CD4-positive, alpha-beta memory T cell (primary cell): ENCODE data around the gene F13B. TPM values are rescaled to one million over a fixed set of nuclear protein-coding genes. Genes with fewer than 3 reads are reported as not detected.
"Not testable (repeated sequence)": the region's sequence is repeated elsewhere in the genome, so short reads cannot be mapped to it uniquely, and the experiment has no call there.

Source experiments
- CTCF ChIA-PET: fragments of 350-600 bp; sonication (Branson Sonifier 250); formaldehyde crosslinking; loops from one replicate; lab custom pipeline; 2021; ENCODE audit warnings: inconsistent platforms; ENCODE audit not compliant: partially characterized antibody; lab: Charles Lee
- POLR2A ChIA-PET: fragments of 350-600 bp; sonication (Branson Sonifier 250); formaldehyde crosslinking; loops from one replicate; lab custom pipeline; 2021; ENCODE audit not compliant: partially characterized antibody; lab: Charles Lee
- DNase-seq, 5 donors: peaks; one replicate each; pipeline versions ENCODE4 v3.0.0 to v3.0.0-alpha.2; 2020 to 2022; ENCODE audit warnings: mixed read lengths in 1 of 5
- H3K27ac ChIP-seq: one replicate; pipeline ENCODE4 v1.7.0; 2013; ENCODE audit warnings: low read depth, low read length
- H3K27me3 ChIP-seq: 2 replicates; pipeline ENCODE4 v1.7.0; 2013; ENCODE audit warnings: mild to moderate bottlenecking, low read length, moderate library complexity; ENCODE audit not compliant: insufficient read depth
- H3K36me3 ChIP-seq: 2 replicates; pipeline ENCODE4 v1.7.0; 2013; ENCODE audit warnings: mild to moderate bottlenecking, low read length, moderate library complexity; ENCODE audit not compliant: insufficient read depth
- H3K4me1 ChIP-seq: 2 replicates; pipeline ENCODE4 v1.7.0; 2013; ENCODE audit warnings: mild to moderate bottlenecking, low read length, moderate library complexity; ENCODE audit not compliant: insufficient read depth
- H3K4me3 ChIP-seq, 2 donors: one replicate each; pipeline ENCODE4 v1.7.0; 2013; ENCODE audit warnings: low read length in 2 of 2, mild to moderate bottlenecking in 1 of 2
- H3K9me3 ChIP-seq, 2 donors: one replicate each; pipeline ENCODE4 v1.7.0; 2013; ENCODE audit warnings: low read length in 2 of 2, control low read depth in 1 of 2; ENCODE audit not compliant: control insufficient read depth in 1 of 2
- H3K27ac Mint-ChIP-seq, 7 donors: one replicate each; pipeline ENCODE4 v1.8.0; 2020 to 2021; ENCODE audit warnings: mixed read lengths in 7 of 7, mild to moderate bottlenecking in 6 of 7, inconsistent platforms in 3 of 7, moderate library complexity in 3 of 7
- H3K27me3 Mint-ChIP-seq, 2 donors: one replicate each; pipeline ENCODE4 v1.8.0; 2020 to 2021; ENCODE audit warnings: mixed read lengths in 2 of 2
- H3K36me3 Mint-ChIP-seq, 2 donors: one replicate each; pipeline ENCODE4 v1.8.0; 2020 to 2021; ENCODE audit warnings: mixed read lengths in 2 of 2, inconsistent platforms in 1 of 2, mild to moderate bottlenecking in 1 of 2
- H3K4me1 Mint-ChIP-seq, 4 donors: one replicate each; pipeline ENCODE4 v1.8.0; 2020 to 2021; ENCODE audit warnings: mixed read lengths in 4 of 4, mild to moderate bottlenecking in 1 of 4
- H3K4me3 Mint-ChIP-seq, 8 donors: one replicate each; pipeline ENCODE4 v1.8.0; 2020 to 2021; ENCODE audit warnings: mixed read lengths in 8 of 8, mild to moderate bottlenecking in 7 of 8, moderate library complexity in 6 of 8, inconsistent platforms in 3 of 8
- H3K9me3 Mint-ChIP-seq, 8 donors: one replicate each; pipeline ENCODE4 v1.8.0; 2020 to 2021; ENCODE audit warnings: mixed read lengths in 8 of 8, mild to moderate bottlenecking in 5 of 8, inconsistent platforms in 3 of 8, moderate library complexity in 1 of 8
- intact Hi-C: fragments of 100-400 bp; cut with micrococcal nuclease; formaldehyde crosslinking; loops from one replicate; pipeline ENCODE4 v1.15.1; 2023
- polyA plus RNA-seq, 2 donors: library from polyadenylated mRNA; unstranded; fragments of 300-500 nt; fragmentation: Illumina TruSeq; gene quantifications; one replicate each; pipeline ENCODE4 v1.2.3, GENCODE V29; 2021
- total RNA-seq, 2 experiments: library from RNA; stranded (reverse); gene quantifications; one replicate each; pipeline ENCODE4 v1.2.3, GENCODE V29; 2021

Gene F13B
- total and polyA plus RNA-seq, 4 experiments from 2014 or later: not detected

DNA sequence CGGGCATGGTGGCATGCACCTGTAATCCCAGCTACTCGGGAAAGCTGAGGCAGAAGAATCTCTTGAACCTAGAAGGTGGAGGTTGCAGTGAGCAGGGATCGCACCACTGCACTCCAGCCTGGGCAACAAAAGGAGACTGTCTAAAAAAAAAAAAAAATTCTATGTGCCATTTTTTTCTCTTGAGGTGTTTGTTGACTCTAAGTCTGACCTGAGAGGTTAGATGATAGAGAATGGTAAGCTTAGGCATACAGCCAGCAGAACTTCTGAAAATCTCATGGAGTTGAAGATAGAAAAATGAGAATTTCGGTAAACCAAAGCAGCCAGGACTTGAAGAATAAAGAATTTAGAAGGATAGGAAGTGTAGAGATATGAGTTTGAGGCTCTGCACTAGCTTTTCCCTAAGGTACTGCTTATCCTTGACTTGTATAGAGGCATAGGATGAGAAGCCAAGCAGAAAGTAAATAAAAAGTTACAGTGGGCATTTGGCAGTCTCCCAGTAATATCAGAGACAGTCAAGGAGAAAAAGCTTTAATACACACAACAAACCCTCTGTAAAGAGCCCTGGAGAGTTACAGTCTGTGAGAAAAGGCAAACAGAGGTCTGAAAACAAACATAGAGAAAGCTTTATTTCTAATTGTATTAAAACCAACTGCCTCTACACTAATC, 24.3 kb downstream of the F13B start:
- Mint-ChIP-seq H3K4me1 (peaks cover 0 to 3% (median 2%) of the 10 kb centered on the region in 4 donors), H3K36me3 (no peaks in the 10 kb centered on the region), H3K27ac (no peak overlapping the region), H3K9me3 (peaks cover 0 to 6% (median 0%) of the 10 kb centered on the region in 8 donors), H3K27me3 (peaks cover 0 to 7% of the 10 kb centered on the region in 2 donors), H3K4me3 (no peak overlapping the region)
- no peaks in the 10 kb centered on the region for H3K36me3 ChIP-seq
- intact Hi-C loops: no loop called here
- ChIA-PET POLR2A (no interaction called here), CTCF (interaction anchor here (0.7 kb wide), 1 partner anchor 294 kb away, joined by 3 read pairs; no protein-coding TSS in a partner anchor)
- H3K27ac ChIP-seq: no peak overlapping the region
- H3K4me3 ChIP-seq: no peak overlapping the region
- H3K9me3 ChIP-seq: no peaks in the 10 kb centered on the region
- DNase-seq: no peak
- H3K4me1 ChIP-seq: no peaks in the 10 kb centered on the region
- H3K27me3 ChIP-seq: no peaks in the 10 kb centered on the region

DNA sequence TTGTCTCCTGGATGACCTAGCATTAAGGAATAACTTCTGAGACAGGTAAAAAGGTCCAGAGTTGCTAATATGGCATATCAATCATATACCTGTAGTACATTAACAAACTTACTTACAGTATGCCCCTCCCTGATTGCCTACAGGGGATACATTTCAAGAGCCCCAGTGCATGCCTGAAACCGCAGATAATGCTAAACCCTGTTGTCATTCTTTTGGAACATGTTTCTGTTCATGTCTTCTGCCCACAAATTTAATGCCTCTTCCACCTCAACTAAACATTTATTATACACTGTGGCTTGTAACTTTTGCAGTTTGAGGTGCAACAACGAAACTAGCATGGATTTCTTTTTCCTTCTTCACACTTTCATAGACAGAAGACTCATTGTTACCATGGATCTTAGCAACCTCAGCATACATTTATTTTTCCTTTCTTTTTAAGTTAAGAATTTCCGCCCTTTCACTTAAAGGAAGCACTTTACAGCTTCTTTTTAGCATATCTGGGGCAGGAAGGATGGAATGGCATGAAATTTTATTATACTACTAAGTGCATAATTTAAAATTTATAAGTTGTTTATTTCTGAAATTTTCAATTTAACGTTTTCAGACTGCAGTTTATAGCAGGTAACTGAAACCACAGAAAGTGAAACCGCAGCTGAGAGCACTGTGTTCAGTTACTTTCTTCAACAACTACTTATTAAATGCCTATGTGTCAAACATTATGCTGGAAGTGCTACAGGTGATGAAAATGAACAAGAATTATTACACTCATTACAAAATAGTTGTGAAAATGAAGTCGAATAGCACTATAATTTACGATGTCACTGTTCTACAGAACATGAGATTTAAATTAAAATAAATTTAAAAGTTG, 25.3 kb downstream of the F13B start:
- DNase-seq: no peak
- Histone ChIP-seq H3K4me1 (no peaks in the 10 kb centered on the region), H3K27me3 (no peaks in the 10 kb centered on the region), H3K9me3 (no peaks in the 10 kb centered on the region), H3K36me3 (no peaks in the 10 kb centered on the region), H3K4me3 (no peak overlapping the region), H3K27ac (no peak overlapping the region)
- H3K27ac Mint-ChIP-seq: no peak overlapping the region
- peaks cover 0 to 3% (median 2%) of the 10 kb centered on the region in 4 donors for H3K4me1 Mint-ChIP-seq
- peaks cover 0 to 3% (median 0%) of the 10 kb centered on the region in 8 donors for H3K9me3 Mint-ChIP-seq
- intact Hi-C loops: no loop called here
- ChIA-PET CTCF (no interaction called here), POLR2A (no interaction called here)
- no peaks in the 10 kb centered on the region for H3K36me3 Mint-ChIP-seq
- no peak overlapping the region for H3K4me3 Mint-ChIP-seq
- H3K27me3 Mint-ChIP-seq: peaks cover 2 to 7% of the 10 kb centered on the region in 2 donors

DNA sequence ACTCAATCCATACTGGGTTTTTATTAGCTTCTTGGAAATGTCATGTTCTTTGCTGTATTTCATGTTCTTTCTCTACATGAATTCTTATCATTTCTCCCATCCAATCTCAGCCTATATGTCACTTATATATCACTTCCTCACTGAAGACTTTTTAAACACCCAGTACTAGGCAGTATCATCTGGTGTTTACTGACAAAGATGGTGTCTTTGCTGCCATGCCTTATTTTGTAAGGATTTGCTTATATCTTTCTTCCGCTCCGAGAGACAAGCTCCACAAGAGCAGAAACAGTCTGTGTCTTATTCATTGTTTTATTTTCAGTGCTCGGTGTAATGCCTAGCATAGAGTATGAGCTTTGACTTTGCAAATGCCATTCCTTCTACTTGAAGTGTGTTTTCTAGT, 30.2 kb downstream of the F13B start:
- CTCF ChIA-PET: no interaction called here
- POLR2A ChIA-PET: no interaction called here
- no peak overlapping the region for H3K27ac Mint-ChIP-seq
- intact Hi-C loops: no loop called here
- peaks cover 0 to 3% (median 2%) of the 10 kb centered on the region in 4 donors for H3K4me1 Mint-ChIP-seq
- no peaks in the 10 kb centered on the region for H3K36me3 Mint-ChIP-seq
- no peaks in the 10 kb centered on the region for H3K9me3 Mint-ChIP-seq
- Histone ChIP-seq H3K4me3 (no peak overlapping the region), H3K9me3 (no peaks in the 10 kb centered on the region), H3K27ac (no peak overlapping the region), H3K36me3 (no peaks in the 10 kb centered on the region), H3K4me1 (no peaks in the 10 kb centered on the region), H3K27me3 (no peaks in the 10 kb centered on the region)
- DNase-seq: no peak
- peaks cover 4% of the 10 kb centered on the region in 2 donors for H3K27me3 Mint-ChIP-seq
- no peak overlapping the region for H3K4me3 Mint-ChIP-seq

DNA sequence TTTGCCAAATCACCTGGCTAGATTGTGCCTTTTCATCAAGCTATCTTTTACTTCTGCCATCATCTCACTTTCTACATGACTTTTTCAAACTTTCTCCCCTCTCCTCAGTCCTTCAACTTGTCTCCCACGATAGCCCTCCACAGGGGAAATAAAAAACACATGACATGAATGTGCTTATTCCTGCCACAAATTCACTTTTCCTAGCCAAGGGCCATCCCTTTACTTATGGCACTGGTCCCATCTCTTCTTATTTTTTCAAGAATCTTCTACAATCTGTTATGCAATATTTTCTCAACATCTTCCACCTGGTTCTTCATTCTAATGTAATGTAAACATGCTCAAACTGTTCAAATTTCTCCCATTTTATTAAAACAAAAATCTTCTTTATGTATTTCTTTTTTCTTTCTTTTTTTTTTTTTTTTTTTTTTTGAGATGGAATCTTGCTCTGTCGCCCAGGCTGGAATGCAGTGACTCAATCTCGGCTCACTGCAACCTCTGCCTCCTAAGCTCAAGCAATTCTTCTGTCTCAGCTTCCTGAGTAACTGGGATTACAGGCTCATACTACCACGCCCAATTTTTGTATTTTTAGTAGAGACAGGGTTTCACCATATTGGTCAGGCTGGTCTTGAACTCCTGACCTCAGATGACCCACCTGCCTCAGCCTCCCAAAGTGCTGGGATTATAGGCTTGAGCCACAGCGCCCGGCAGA, 32.3 kb downstream of the F13B start:
- H3K9me3 ChIP-seq, intact Hi-C loops, H3K27me3 ChIP-seq, POLR2A ChIA-PET, H3K27ac Mint-ChIP-seq, H3K27ac ChIP-seq, H3K9me3 Mint-ChIP-seq, DNase-seq, H3K36me3 Mint-ChIP-seq, H3K27me3 Mint-ChIP-seq, H3K36me3 ChIP-seq, H3K4me1 Mint-ChIP-seq, H3K4me1 ChIP-seq, H3K4me3 ChIP-seq, CTCF ChIA-PET, H3K4me3 Mint-ChIP-seq: not testable (repeated sequence)

DNA sequence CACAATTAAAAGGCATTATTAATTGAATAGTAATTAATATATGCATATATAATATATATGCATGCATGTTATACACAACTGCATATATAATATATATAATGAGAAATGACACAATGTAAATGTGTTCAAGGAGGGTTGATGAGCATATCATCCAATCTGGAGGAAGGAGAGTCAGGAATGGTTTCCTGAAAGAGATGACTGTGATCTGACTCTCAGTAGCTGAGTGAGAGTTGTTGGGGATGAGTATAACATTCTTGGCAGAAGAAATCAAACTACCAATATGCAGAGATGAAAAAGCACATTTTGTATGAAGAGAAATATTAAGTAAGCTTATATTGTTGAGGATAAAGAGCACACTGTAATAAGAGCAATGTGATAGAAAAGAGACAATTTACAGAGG, 37.3 kb downstream of the F13B start:
- Histone ChIP-seq H3K27ac (no peak overlapping the region), H3K9me3 (no peaks in the 10 kb centered on the region), H3K36me3 (no peaks in the 10 kb centered on the region), H3K4me3 (no peak overlapping the region), H3K4me1 (no peaks in the 10 kb centered on the region), H3K27me3 (no peaks in the 10 kb centered on the region)
- Mint-ChIP-seq H3K9me3 (no peaks in the 10 kb centered on the region), H3K4me1 (no peaks in the 10 kb centered on the region), H3K4me3 (no peak overlapping the region), H3K36me3 (no peaks in the 10 kb centered on the region), H3K27ac (no peak overlapping the region), H3K27me3 (peaks cover 0 to 3% of the 10 kb centered on the region in 2 donors)
- POLR2A ChIA-PET: no interaction called here
- no peak for DNase-seq
- CTCF ChIA-PET: no interaction called here
- intact Hi-C loops: no loop called here

DNA sequence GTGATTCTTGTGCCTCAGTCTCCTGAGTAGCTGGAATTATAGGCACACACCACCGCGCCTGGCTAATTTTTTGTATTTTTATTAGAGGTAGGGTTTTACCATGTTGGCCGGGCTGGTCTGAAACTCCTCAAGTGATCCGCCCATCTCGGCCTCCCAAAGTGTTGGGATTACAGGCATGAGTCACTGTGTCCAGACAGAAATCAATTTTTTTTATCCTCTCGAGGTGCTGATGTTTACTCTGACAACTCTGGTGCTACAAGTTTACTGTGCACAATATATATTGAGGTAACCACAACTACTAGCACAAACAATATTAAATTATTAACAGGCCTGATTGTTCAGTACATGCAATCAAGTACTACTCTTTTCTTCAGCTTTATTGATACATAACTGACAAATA, 39.7 kb downstream of the F13B start:
- H3K36me3 ChIP-seq: no peaks in the 10 kb centered on the region
- H3K4me3 ChIP-seq: no peak overlapping the region
- no peaks in the 10 kb centered on the region for H3K4me1 ChIP-seq
- H3K27me3 ChIP-seq: no peaks in the 10 kb centered on the region
- no peak overlapping the region for H3K27ac ChIP-seq
- Mint-ChIP-seq H3K9me3 (no peaks in the 10 kb centered on the region), H3K36me3 (no peaks in the 10 kb centered on the region), H3K4me3 (no peak overlapping the region), H3K27me3 (peaks cover 0 to 3% of the 10 kb centered on the region in 2 donors), H3K27ac (no peak overlapping the region), H3K4me1 (no peaks in the 10 kb centered on the region)
- POLR2A ChIA-PET: no interaction called here
- H3K9me3 ChIP-seq: no peaks in the 10 kb centered on the region
- no peak for DNase-seq
- CTCF ChIA-PET: no interaction called here
- intact Hi-C loops: no loop called here

DNA sequence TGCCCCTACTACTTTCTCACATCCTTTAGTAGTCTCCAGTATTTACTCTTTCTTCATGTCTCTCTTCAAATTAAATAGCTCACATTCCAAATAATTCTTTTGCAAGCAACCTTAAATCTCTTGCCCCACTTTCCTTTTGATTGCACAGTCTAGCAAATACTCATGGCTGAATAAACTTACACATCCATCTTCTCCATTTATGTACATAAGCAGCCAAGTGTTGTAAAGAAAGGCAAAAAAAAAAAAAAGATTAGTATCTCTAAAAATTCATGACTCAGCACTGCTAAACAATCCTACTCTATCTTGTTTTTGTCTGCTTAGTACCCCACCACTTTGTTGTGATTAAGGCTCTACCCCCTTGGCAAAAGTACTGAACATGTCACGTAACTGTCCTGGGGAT, 42.6 kb downstream of the F13B start:
- no peak overlapping the region for H3K27ac Mint-ChIP-seq
- intact Hi-C loops: no loop called here
- CTCF ChIA-PET: no interaction called here
- H3K4me3 ChIP-seq: no peak overlapping the region
- H3K27me3 Mint-ChIP-seq: peaks cover 0 to 4% of the 10 kb centered on the region in 2 donors
- H3K4me3 Mint-ChIP-seq: no peak overlapping the region
- H3K9me3 Mint-ChIP-seq: peaks cover 0 to 2% (median 0%) of the 10 kb centered on the region in 8 donors
- POLR2A ChIA-PET: no interaction called here
- no peaks in the 10 kb centered on the region for H3K36me3 ChIP-seq
- H3K9me3 ChIP-seq: no peaks in the 10 kb centered on the region
- DNase-seq: no peak
- no peaks in the 10 kb centered on the region for H3K27me3 ChIP-seq
- H3K27ac ChIP-seq: no peak overlapping the region
- H3K36me3 Mint-ChIP-seq: no peaks in the 10 kb centered on the region
- no peaks in the 10 kb centered on the region for H3K4me1 Mint-ChIP-seq
- H3K4me1 ChIP-seq: no peaks in the 10 kb centered on the region
